GM21825 (cell line): ENCODE results near the gene NME4.
"Not testable (repeated sequence)": the region's sequence is repeated elsewhere in the genome, so short reads cannot be mapped to it uniquely, and the experiment has no call there.

Experiments
- ATAC-seq: cut with Tn5 transposase; IDR thresholded peaks from one replicate; pipeline ENCODE4 v1.9.1; 2021; ENCODE audit warnings: mild to moderate bottlenecking, moderate library complexity; ENCODE audit not compliant: unreplicated experiment

NME4 gene

GRCh38 chr16:397135-397661 lies at the start of gene NME4:
Gene NME4, plus strand, starts transcription at chr16:397199. Its CDS starts 24 bp downstream, at chr16:397223.
- no peak for ATAC-seq

- ATAC-seq, result no peak
These were observed 49.8 kb upstream of the NME4 start for GRCh38 chr16:347203-347602.

- not testable (repeated sequence) for ATAC-seq
These were observed 48.5 kb upstream of the NME4 start for GRCh38 chr16:348495-348894.

DNA sequence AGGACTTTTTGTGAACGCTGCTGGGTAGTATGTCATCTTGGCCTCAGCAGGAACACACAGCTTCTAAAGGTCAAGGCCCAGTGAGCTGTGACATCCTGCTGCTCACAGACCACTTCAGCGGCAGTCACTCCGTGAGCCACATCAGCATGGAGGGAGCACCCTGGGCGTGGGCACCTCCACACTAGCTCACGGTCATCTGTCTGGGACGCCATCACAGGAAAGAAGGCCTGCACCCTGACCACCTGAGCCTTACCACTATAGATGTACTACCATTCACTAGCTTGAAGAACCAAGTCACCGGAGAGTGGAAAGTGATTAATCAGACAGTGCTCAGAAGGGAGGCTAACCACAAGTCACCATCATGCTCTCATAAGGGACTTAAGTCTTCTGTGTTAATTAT lies 47.8 kb upstream of the NME4 start:
- peak; percentile 33 for ATAC-seq

DNA sequence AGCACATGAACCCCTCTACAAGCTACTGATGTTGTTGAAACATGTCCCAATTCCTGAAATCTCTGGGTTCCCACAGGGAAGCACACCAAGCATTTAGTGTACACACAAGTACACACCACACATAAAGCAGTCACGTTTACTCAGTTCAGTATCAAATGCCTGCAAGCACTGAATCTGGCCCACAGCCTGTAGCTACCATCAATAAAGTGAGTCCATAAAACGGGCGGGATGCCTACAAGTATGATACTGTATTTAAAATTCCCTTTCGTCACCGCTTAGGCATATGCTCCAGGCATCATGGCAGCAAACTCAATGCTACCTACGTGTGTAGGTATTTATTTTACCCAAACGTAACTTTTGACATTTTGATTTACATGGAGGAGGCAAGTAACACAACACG lies 46.8 kb upstream of the NME4 start:
- ATAC-seq, result no peak

DNA sequence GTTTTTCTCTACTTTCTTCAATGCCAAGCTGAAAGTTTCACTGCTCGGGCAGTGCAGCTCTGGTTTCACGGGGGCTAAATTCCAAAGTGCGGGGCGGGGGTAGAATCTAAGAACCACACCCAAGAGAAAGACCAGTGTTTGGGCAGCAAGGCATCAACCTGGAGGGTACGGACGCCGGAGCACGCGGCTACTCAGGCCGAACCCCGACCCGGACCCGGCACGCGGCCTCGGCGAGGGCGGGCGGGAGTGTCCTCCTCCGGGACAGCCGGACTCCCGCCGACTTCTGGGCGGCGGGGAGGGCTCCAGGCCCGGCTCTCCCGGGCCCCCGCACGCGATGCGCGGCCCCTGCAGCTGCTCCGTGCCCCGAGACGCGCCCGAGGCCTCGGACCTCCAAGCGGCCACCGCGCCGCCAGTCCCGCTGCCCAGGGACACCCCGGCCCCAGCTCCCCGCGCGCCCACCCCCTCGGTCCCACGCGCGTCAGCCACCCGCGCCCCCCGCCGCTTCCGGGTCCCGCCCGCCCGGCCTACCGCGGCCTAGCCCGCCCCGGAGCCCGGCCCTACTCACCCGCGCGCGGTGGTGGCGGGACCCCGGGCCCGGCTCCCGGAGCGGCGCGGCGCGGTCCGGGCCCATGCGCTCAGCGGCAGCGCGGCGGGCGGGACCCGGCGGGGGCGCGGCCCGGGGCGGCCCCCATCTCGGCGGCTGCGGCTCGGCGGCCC lies 45.0 kb upstream of the NME4 start:
- peak; percentile 10 for ATAC-seq

DNA sequence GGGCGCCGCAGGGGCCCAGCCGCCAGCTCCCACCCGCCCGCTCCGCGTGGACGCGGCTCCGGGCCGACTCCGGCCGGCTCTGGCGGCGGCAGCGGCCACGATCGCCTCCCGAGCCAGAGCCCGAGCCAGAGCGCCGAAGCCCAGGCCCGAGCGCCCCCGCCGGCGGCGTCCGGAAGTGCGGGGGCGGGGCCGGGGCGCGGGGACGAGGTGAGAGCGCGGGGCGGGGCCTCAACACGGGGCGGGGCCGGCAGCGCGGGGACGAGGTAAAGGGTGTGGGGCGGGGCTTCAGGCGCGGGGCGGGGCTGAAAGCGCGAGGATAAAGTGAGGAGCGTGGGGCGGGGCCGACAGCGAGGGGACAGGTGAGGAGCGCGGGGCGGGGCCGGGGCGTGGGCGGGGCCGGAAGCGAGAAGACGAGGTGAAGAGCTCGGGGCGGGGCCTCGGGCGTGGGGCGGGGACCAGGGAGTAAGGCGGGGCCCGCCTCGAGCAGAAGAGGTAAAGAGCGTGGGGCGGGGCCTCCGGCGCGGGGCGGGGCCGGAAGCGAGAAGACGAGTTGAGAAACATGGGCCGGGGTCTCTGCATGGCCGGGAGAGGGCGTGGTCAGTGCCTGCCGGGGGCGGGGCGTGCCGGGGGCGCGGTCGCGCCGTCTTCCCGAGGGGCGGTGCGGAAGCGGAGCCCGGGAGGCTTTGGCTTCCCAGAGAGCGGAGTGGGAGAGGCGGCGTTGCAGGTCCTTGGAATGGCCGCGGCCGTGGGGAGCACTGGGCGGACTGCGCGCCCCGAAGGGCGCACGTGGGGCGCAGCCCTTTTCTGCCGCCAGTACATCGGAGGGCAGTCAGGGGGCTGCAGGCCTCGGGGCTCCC lies 44.2 kb upstream of the NME4 start, which contains the start of gene AXIN1:
Gene AXIN1 (minus strand): TSS at position 177 of the 857 bp plus-strand sequence. CDS start 5,698 bp downstream, outside the sequence.
- peak; percentile 48 for ATAC-seq

GRCh38 chr16:353404-354290 lies 43.4 kb upstream of the NME4 start:
- no peak for ATAC-seq

- ATAC-seq, result no peak
These were observed 42.6 kb upstream of the NME4 start for GRCh38 chr16:354291-354881.

DNA sequence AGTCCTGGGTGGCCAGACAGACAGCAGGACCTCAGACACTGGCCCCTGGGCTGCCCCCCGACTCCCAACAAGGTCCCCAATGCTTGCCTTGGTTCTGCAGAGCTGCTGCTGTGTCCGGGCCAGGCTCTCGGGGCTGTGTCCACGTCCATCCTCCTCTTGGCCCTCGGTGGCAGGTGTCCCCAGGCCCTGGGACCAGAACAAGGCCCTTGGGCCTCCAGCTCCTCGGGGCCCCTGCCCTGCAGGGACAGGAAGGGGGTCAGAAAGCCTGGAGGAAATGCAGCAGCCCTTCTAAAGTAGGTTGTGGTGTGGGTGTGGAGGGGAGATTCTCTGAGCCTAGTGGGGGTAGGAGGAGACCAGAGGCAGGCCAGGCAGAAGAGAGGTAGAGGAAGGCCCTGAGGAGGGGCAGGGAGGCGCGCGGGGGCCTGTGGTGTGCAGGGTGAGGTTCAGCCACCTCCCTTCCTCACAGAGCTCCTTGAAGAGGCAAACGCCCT lies 42.0 kb upstream of the NME4 start:
- no peak for ATAC-seq

GRCh38 chr16:356741-357140 lies 40.3 kb upstream of the NME4 start:
- ATAC-seq, result no peak

DNA sequence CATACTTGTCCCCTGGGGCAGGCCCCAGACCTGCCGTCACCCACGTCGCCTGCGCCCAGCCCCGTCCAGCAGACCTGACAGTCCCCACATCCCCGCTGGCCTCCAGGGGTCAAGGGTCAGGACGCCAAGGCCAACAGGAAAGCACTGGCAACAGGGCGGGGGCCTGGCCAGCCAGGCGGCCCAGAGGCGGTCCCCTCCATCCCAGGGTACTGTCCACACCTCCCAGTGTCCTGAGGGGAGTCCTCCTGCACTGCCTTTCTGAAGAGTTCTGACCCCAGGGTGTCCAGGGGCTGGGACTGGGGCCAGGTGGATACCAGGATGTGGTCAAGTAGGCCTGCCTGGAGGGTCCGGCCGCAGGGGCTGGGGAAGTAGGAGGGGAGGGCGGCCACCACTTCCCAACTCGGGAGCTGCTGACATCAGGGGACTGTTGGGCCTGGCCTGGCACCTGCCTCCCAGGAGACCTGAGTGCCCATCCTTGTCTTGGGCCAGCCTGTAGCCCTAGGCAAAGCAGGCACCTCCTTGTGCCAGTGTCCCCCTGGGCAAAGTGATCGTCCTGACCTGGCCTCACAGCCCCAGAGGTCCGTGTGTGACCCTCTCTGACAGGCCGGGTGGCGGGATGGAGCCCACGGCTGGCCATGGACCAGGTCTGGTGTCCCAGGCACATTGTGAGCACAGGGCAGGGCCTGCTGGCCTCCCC lies 37.8 kb upstream of the NME4 start:
- no peak for ATAC-seq

DNA sequence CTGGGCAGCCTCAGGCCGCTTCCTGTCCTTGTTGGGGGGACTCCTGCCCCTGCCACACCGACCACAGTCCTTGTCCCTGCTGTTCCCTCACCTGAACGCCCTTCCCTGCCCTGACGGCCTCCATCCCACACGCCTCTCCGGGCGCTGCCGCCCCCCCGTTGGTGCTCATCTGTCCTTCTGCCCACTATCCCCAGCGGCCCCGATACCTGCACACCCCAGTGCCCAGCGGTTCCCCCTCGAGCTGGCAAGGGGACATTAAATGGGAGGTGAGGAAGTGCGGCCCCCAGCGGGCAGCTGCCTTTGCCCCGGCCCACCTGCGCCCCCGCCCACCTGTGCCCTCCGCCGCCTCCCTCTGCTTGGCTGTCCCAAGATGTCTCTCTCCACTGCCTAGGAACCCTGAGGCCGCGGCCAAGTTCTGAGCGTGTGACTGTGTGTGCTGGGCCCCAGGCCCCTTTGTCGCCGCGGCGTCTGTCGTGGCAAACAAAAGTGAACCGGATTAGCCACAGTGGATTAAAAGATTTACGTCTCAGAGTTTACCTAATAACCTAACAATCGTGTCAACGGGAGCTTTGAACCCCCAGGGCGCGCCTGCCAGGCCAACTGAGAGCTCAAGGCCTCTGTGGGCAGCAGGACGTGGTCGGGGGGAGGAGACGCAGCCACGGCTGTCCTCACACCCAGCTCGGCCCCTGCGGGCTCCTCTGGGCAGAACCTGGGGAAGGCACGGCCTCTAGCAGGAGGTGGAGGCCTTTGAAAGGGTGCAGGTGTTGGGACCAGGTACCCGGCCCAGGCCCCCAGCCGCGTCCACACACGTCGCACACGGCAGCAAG lies 36.9 kb upstream of the NME4 start:
- no peak for ATAC-seq

DNA sequence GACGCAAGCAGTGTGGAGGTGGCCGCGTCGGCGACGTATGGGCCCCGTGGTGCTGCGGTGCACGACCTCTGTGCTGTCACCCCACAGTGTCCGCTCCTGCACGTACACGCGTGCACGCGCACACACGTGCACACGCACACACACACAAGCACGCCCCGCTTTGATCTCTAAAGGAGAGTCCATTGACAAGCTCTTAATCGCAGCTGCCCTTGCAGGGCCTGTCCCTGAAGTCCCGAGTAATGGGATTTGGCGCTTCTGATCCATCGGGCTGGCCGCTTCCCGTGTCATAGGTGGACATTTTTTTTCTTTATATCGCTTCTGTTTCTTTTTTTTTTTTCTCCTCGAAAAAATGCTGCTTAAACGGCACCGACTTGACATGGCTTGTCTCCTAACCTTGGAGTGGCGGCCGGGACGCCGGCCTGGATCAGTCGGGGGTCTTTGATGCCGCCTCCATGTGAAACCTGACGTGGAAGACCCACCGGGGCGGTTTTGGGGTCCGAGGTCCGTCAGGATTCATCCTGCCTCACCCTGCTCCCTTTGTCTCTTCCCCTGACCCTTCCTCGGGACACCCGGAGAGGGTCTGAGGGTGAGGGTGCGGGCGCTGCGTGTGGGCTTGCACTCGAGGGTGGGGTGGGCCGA lies 36.2 kb upstream of the NME4 start:
- no peak for ATAC-seq

DNA sequence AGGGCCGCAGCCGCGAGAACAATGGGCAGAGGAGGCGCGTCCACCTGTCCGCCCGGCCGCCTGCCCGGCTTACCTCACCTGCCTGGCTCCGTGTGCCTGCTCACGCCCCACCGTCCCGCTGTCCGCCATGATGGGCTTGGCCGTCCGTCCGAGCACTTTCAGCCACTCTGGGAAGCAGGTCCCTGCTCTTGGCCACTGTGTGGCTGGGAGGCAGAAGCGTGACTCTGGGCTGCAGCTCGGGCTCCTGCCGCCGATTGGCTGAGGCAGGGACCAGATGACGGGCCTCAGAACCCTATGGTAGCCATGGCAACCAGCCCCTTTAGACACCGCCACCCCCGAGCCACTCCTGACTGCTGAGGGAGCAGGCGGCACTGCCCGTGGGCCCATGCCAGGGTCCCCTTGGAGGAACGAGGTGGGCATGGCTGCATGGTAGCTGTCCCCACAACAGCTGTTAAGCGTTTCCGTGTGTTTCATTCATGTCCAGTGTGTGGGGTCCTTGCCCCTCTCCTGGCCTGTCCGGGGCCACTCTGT lies 35.6 kb upstream of the NME4 start:
- ATAC-seq, result no peak

- no peak for ATAC-seq
These were observed 34.9 kb upstream of the NME4 start for GRCh38 chr16:361872-362701.

DNA sequence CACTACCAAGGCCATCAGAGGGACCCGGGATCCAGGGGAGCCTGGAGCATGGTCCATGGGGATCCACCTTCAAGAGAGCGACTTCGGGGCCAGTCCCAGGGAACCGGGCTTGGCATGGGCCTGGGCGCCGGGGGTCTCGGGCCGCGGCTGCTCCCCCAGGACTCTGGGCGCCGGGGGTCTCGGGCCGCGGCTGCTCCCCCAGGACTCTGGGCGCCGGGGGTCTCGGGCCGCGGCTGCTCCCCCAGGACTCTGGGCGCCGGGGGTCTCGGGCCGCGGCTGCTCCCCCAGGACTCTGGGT lies 34.3 kb upstream of the NME4 start:
- ATAC-seq, result not testable (repeated sequence)
